EH (cell line): ENCODE results near the gene COA1.
A peak's percentile ranks its signal among the peaks of the same experiment; 100 is the strongest.

Experiments used
- DNase-seq: peaks from one replicate; pipeline ENCODE4 v3.0.0-alpha.2; 2015; ENCODE audit warnings: low read depth

COA1 gene

GRCh38 chr7:43590862-43591557 lies 138.3 kb downstream of the COA1 start:
- peak; percentile 40 for DNase-seq

- DNase-seq, result no peak
Measured at GRCh38 chr7:43589728-43590127, 139.6 kb downstream of the COA1 start.
